NCI-H2081 treated with DMSO at 0.1 percent for 48 hours (cell line): Measurements from ENCODE around the gene HEXB.
"Not testable (repeated sequence)": the region's sequence is repeated elsewhere in the genome, so short reads cannot be mapped to it uniquely, and the experiment has no call there.

ENCODE experiments used
- DNase-seq: peaks from one replicate; lab custom pipeline; 2025; lab: John Stamatoyannopoulos, UW

HEXB gene

DNA sequence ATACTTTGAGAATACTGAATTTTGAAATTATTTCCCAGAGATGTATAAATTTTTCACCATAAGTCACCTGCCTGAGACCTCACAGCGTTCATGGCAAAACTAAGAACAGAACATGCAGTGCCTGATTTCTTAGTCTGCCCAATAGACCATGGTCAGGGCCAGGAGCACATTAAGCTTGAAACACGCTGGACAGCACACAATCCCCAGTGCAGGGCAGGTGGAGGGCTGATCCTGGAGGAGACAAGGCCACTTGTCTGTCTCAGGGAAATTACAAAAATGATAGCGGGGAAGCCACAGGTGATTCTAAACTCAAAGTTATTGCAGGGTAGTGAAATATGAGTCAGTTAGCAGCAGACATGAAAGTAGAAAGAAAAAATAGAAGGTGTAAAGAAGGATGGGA is 25.9 kb upstream of the HEXB start:
- no peak for DNase-seq

DNA sequence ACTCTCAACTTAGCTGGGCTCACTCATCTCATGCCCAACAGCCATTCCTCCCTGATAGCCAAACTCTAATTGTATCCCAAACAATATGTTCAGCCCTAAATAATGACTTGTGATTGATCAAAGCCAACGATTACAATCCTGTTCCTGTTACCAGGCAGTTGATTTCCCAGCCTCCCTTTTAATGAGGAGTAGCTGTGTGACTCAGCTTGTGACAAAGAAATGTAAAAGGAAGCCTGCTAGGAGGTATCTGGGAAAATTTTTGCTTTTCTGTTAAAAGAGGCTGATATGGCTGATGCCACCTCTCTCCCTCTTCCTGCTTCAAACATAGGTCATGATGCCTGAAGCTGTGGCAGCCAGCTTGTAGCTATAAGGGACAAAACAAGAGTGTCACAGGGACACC is 24.9 kb upstream of the HEXB start:
- DNase-seq, result no peak

DNA sequence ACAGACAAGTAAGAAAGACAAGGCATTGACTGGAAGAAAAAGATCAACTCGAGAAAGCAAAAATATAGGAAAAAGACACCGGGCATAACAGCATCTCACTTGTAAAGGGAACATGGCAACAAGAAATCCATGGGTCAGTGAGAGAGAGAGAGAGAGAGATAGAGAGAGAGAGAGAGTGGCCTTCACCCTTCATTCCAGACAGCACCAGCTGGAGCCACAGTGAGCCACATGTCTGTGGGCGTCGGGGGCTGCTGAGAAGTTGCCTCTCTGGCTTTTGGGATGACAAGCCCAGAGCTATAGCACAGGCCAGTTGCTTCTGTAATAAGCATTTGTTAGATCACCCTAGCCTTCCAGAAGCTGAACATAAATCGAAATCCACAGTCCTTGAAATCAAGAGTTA is 24.2 kb upstream of the HEXB start:
- no peak for DNase-seq

DNA sequence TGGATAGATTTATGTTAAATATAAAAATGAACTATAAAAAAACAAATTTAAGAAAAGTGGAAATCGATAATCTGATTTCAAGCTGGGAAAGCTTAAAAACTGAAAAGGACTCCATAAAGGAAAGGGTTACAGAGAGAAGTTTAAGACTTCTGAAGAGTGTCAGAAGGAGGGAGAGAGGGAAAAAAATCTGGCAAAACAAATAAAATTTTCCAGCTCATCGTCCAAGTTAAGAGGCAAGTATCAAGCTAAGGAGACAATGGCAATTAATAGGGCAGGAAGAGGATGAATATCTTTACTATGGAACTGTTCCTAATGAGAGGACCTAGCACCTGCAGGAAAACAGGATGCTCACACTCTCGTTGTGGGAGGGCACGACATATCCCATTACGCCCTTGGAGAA is 20.5 kb upstream of the HEXB start:
- DNase-seq, result no peak

DNA sequence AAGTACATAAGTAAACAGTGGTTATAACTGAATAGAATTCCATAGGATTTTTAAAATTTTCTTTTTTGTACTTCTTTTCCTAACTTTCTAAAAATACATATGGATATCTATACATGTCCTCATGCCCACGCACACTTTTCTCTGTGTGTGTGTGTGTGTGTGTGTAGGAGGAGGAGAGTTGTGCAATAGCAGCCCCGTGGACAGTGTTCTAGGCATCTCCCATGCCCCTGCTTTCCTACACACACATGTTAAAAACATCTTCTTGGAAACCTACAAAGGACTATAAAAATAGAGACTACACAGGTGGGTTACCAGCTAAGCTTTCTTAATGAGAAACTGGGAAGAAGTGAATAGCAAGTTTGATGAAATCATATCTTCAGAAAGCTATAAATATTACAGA is 19.8 kb upstream of the HEXB start:
- no peak for DNase-seq

DNA sequence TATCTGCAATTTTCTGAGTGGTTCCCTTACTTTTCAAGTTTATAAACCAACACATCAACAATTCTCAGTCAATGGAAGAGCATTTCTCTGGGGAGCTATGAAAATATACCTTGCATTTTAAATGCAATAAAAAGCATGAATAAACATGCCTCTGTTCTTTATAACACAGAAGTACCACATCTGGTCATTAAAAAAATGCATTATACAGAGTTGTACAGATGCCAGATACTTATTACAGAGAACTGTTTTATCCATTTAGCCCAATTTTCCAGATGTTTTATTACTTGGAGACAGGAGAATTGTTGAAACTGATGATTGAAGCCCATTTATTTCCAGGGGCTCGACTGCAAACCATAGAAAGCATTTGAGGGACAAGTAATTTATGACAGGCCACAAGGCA is 19.2 kb upstream of the HEXB start:
- DNase-seq, result no peak

DNA sequence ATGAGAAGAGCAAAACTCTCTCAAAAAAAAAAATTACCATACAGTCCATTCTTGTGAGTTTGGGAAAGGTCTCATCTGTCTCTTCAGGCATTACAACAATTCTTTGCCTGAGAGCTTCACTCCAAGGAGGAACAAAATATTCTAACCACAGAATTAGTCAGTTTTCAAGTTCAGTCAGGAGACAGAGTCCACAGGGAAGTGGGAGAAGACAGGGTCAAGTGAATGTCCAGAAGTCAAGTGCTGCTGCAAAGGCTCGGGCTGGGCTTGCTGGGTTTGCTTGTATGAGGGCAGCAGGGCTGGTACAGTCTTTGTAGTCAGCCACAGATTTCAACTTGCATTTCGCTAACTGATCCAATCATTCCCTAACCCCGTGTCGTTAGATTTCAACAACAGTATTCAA is 17.6 kb upstream of the HEXB start:
- DNase-seq, result no peak

DNA sequence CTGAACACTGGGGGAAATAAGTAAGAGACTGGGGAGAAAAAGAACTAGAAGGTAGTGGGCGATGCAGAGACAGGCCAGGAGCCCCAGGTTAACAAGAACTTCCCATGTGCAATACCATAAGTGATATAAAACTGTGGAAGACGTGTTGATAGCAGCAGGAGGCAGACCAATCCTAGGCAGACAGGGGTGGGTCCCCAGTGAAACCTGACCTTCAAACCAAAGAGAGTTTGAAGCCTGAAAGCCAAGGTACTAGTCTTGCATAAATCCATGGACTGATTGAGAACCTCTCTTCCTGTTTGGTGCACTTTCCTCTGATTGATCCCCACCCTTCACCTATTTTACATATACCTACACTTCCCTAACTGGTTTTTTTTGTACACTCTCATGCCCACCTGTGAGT is 15.2 kb upstream of the HEXB start:
- no peak for DNase-seq

DNA sequence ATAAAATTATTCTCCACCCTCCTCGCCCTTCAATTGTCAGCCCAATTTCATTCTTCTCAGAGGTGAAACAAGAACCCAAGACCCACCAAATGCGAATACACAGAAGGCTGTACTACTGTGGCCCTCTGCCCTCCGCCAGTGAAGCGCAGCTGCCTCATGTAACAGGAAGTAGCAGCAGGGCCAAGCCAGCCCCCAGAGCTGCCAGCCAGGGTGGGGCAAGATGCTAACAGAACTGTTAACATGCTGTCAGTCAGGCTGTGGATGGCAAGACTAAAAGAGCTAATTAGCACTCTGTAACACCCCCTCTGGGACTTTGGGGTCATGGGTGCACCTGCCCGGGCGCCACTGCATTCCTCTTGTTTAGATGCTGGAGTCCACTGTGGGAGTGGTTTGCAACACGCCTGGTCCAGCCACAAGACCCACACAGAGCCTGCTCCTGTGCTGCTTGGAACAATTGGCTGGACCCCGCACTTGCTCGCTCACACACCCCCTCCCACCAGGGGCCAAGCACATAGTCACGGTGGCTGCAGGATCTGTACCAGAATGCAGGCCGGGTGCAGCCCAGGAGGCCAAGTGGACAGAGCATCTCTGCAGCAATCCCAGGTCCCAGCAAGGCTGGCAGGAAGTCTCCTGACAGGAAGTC is 14.5 kb upstream of the HEXB start:
- DNase-seq, result no peak

DNA sequence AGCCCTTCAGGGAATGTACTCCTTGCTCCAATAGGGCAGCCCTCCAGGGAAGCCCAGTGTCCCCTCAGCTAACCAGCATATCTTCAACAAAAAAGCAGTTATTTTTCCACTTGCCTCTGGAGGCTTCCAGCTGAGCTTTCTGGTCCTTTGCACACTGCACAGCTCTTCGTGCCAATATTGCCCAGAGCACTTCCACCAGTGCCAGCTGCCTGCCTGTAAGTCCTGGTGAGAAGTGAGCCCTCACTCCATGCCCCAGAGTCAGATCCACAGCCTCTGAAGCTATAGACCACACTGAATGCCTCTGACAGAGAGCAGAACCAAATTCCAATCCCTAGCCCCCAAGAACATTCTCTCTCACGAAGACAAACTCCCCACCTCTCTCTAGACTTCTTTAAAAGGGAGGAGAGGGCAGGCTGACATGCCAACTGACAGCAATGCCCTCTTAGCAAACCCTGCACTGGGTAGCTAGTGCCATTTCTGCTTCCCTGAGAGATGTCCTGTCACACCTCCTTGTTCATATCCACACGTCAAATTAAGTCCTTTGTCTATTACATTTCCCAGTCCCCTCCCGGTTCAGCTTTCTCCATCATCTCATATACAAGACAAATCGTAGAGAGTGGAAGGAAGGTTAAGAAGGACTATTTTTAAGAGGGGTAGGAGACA is 12.7 kb upstream of the HEXB start:
- no peak for DNase-seq

DNA sequence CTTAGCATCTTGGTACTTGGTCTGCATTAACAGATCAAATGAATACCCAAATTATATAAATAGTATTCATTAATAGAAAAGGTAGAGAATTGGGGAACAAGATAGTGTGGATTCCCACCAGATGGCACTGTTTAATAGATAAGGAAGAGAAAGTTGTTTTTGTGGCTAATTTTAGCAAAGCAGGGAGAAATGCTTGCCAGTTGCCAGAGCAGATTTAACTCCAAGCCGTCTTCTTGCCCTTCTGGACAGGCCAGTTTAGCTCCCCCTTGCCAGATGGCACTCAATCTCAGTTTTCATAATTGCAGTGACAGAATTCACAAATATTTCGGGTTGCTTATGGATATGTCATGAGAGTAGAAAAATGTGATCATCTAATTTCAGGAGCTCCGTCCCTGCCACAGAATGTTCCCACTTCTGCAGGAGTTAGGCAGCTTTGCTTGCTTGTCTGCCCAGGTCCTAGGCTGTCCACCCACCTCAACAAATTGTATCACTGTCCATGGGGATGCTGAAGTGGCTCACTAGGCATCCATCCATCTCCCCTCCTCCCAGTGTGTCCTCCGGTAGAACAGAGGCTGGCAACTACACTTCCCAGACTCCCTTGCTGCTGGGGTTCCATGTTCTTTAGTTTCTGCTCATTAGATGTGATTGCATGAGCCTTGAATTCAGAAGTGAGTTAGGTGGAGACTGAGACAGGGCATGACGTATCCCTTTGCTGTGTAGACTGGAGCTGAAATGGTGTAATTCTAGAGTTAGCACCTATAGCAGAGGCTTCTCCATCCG is 11.8 kb upstream of the HEXB start:
- DNase-seq, result no peak

DNA sequence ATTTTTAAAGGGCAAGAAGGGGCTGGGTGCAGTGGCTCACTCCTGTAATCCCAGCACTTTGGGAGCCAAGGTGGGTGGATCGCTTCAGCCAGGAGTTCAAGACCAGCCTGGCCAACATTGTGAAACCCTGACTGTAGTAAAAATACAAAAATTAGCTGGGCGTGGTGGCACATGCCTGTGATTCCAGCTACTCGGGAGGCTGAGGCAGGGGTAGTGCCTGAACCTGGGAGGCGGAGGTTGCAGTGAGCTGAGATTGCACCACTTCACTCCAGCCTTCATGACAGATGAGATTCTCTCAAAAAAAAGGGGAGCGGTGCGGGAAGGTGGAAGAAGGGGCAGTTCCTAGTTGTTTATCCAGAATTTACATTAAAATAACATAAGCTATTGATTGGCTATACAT is 8.6 kb upstream of the HEXB start:
- not testable (repeated sequence) for DNase-seq

DNA sequence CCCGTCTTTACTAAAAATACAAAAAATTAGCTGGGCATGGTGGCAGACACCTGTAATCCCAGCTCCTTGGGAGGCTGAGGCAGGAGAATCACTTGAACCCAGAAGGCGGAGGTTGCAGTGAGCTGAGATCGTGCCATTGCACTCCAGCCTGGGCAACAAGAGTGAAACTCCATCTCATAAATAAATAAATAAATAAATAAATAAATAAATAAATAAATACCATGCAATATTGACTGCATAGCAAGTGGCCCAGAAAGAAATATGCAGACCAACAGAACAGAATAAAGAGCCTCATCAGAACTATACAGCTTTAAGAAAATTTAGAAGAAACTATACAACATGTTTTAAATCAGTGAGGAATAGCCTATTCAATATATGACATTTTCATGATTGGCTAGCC is 6.9 kb upstream of the HEXB start:
- not testable (repeated sequence) for DNase-seq

DNA sequence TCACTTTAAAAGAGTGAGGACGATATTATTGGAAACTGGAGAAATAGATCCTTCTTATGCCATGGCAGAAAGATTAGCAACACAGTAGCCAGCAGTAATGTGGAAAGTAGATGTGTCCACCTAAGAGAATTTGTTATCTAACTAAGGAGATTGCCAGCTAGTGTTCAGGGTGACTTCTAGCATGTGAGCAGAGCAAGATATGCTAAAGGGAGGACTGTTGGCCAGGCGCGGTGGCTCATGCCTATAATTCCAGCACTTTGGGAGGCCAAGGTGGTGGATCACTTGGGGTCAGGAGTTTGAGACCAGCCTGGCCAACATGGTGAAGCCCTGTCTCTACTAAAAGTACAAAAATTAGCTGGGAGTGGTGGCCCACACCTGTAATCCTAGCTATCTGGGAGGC is 5.7 kb upstream of the HEXB start:
- not testable (repeated sequence) for DNase-seq

DNA sequence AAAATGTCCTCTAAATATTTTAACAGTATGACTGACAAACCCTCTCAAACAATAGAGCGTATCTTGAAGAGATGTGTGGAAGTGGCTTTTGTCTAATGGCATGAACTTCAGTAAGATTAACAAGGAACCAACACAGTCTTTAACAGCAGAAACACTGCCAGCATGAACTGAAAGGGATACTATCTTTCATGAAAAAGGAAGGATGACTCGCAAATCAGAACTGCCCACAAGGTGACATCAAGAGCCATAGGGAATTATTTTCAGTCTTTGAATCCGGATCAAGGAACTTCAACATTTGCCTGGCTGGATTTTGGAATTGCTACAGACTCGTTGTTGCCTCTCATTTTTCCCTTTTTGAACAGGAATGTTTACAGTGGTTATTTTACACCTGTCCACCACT is 5.1 kb upstream of the HEXB start:
- DNase-seq, result no peak

DNA sequence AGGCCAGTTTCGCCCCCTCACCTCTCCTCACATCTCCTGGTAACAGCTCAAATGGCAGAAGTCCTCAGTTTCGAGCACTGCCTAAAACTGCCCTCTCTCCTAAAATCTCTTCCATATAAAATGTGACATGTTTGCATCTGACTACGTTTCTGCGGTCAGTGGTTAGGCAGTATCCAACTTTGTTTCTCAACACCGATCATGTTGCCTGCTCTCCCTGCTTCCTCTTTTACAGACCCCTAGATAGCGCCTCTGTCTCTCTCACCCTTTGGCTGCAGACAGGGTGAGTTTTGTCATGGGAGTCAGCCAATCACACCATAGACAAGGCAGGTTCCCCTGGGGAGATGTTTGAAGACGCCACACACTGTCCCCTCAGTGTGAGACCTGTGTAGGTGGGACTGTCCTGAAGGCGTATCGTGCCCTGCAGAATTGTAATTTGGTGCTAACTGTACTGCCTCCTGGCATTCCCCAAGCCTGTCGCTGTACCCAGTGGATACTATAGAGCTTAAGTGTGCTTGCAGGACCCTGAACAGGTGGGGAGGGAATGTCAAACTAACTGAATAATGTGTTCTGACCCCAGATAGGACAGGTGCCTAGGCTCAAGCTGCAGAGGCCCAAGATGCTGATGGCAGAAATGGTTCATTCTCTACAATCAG is 1.1 kb downstream of the HEXB start:
- no peak for DNase-seq

DNA sequence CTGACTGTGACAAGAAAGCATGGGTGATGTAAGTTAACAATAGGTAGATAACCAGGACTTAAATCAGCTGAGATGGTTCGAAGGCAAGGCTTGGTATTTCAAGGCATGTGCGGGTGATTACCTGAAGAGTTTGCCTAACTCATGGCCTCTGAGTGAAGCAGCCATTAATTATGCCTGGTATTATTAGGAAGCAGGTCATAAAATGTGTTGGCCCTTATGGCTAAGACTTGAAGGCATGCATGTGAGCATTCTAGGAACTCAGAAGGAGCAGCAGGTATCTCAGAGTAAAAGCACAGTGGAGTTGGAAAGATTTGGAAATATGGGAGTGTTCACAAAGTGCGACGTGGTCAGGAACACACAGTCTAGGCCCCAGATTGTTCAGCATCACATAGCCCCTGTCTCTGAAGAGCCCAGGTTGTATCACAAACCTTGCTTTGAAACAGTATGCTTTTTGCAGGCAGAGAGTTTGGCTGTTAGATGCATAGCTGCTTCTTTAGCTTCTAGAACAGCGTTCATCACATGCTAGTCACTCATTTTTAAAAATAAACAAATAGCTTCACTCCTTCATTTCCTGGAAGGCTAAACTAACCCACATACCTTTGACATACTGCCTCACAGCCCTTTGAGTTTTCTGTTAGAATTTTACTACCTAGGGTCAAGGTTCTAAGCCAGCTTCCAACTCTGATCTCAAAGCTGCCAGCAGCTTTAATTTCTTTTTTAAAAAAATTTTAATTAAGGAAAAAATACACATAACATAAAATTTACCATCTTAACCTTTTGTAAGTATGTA is 2.1 kb downstream of the HEXB start:
- no peak for DNase-seq

DNA sequence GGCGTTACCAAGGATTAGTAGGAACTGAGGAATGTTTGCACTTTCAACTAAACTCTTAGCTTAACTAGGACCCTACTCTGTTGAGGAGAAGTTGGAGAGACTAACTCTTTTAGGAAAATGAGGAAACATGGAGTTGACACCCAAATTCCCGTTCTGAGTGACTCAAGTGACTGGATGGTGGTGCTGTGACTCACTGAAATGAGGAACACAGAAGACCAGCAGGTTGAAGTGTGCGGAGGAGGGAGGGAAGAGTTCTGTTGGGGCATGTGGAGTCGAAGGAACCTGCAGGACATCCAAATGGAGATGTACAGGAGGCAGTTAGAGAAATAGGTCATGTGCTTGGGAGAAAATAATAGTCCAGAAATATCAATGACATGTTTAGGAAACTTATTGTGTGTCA is 8.2 kb downstream of the HEXB start:
- no peak for DNase-seq

DNA sequence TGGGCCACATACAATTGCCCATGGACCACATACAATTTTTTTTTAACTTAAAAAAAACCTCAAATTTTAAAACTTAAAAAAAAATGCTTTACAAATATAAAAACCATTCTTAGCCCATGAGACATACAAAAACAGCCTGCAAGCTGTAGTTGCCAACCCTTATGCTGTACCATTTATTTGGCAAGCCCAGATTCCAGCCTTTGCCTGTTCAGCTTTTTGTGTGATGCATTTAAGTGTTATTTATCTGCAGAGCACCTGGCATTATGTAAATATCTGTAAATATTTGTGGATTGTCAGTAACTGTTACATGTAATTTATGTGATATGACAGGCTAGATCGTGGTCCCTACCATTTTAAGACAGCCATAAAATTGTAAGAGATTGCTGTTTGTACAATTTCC is 32.6 kb downstream of the HEXB start:
- DNase-seq, result peak; percentile 61

DNA sequence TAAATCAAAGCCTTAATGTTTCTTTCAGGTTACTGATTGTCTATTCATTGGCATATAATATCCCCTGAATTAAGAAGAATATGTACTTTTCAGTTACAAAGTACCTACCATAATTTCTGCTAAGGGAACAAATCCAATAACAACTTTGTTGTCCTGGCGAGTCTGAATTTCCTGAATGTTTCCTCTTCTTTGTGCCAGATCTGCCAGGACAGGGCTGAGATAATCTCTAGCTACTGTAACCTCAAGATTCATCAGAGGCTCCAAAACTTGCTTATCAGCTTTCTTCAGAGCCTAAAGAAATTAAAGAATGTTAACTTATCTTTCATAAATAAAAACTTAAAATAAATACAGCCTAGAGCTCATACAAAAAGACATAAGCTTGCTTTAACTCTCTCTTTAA is 37.2 kb downstream of the HEXB start:
- DNase-seq, result no peak

DNA sequence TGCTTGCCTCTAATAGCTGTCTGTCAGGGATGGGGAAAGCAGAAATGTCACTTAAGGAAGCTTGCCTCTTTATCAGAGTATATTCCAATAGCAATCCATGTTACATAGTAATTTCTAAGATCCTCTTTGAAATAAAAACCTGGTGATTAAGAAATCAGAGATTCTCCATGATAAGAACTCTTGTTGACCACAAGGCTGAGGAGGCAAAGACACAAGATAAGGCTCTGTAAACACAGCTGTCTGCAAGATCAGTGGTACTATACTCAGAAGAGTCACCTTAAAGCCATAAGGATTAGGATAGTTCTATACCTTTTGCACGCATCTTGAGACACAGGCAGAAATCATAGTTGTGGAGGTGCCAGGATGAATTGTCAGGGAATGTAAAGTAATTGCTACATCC is 40.3 kb downstream of the HEXB start:
- no peak for DNase-seq

DNA sequence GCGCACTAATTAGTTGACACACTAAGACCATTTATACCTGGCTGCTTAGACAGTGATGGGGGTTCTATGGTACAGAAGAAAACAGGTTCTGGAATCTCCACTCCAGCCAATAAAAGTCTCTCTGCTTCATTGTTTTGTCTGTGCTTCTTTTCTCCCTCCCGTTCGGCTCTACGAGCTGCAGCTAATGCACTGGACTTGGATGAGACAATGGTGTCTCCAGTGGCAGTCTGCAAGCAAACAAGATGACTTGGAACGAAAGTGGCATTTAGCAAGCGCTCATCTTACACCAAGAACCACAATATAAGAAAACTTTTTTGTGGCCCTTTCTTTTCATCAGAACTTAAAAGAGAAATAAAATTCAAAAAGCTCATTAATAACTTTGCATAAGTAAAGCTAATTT is 51.7 kb downstream of the HEXB start:
- DNase-seq, result no peak
